GM13977 (cell line): ENCODE data around the gene PIP4K2A.
A peak's percentile ranks its signal among the peaks of the same experiment; 100 is the strongest.

Experiments
- DNase-seq: peaks from one replicate; pipeline ENCODE4 v3.0.0; 2012; ENCODE audit warnings: low spot score
- CTCF ChIP-seq: IDR thresholded peaks from 2 replicates; pipeline ENCODE4 v1.5.1; 2012; ENCODE audit warnings: mild to moderate bottlenecking, control low read depth; ENCODE audit not compliant: insufficient read depth; ENCODE audit errors: extremely low read depth, missing control alignments
- in situ Hi-C: fragments of 300-500 bp; cut with MboI; formaldehyde crosslinking; loops from one replicate; pipeline ENCODE4 v1.12.0; 2022; ENCODE audit warnings: low sequenced_read_pairs, low pct_unique_long_range_greater_than_20kb, mixed read lengths, inconsistent platforms; ENCODE audit not compliant: unreplicated experiment

PIP4K2A gene

DNA sequence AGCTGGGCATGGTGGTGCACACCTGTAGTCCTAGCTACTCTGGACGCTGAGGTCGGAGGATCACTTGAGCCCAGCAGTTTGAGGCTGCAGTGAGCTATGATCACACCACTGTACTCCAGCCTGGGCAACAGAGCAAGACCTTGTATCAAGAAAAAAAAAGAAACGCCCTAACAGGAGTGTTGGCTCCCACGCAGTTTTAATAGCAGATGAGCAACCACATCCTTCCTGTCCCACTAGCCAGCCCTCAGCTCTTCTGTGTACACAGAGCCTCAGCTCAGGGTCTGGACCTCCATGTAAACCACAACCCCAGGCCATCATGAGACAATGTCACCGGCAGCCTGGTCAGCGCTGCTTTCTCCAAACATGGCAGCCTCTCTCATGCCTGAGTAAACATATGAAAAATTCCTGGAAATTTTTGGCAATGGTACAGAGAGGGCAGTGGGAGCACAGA is 108.2 kb downstream of the PIP4K2A start:
- in situ Hi-C loops = no loop called here
- no peak for TF ChIP-seq CTCF
- peak; percentile 62 for DNase-seq

DNA sequence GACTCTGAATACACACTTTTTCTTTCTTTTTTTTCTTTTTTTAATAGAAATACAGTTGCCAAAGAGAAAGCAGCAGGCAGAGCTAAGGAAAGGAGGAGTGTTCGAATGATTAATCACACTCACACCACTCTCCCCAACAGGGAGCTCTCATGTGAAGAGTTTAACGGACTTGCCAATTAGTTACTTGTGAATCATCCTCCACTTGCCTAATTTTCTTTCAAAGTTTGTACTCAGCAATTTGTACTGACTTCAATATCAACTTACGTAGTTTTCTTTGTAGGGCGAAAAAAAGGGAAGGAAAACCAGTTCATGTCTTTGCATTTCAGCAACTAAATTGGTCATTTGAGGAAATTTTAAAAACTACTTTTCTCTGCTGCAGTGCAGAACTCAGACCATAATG is 109.2 kb downstream of the PIP4K2A start:
- no peak for TF ChIP-seq CTCF
- peak; percentile 31 for DNase-seq
- in situ Hi-C loops = no loop called here

DNA sequence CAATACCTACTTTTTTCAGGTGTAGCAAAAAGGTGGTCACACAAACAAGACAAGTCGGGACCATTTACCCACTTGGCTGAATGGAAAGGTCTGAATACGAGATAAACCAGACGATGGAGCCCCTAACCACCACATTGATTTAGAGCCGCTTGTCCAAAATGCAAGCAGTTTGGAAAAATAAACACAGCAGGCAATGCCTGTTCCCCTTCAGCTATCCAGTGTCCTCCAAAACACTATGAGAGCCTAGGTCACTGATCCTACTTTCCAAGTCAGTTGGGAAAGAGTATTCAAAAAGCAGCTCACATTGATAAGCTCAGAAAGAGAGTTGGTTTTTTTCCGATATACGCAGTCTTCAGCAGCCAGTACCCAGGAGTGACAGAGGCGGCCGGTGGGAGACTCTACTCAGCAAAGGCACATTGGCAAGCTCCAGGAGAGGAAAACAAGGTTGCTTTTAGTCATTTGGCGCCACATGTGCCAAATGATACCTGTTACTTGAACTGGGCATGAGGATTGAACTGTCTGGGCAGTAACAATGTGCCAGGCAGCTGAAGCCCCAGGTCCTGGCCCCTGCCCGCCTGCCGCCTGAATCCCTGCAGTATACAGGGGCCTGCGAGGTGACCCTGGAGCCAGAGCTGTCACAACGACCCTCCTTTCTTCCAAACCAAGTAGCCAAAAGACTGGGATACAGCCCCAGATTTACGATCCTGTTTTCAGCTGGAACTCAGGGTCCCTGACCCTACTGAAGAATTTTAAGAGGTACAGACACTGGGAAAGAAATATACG is 109.8 kb downstream of the PIP4K2A start:
- in situ Hi-C loops = no loop called here
- no peak for TF ChIP-seq CTCF

GRCh38 chr10:22603581-22603980 is 110.8 kb downstream of the PIP4K2A start:
- DNase-seq = no peak
- TF ChIP-seq CTCF = no peak
- in situ Hi-C loops = no loop called here

More for the DNA sequence above, 109.8 kb downstream of the PIP4K2A start:
- no peak for DNase-seq

- no peak for DNase-seq
- no peak for TF ChIP-seq CTCF
- in situ Hi-C loops = no loop called here
These were observed 112.8 kb downstream of the PIP4K2A start for GRCh38 chr10:22601618-22602017.

- in situ Hi-C loops = no loop called here
- DNase-seq = no peak
- TF ChIP-seq CTCF = no peak
These were observed 114.6 kb downstream of the PIP4K2A start for GRCh38 chr10:22599636-22600228.
